Type B pancreatic cell (in vitro differentiated cells): ENCODE data around the gene ALMS1. TPM values are rescaled to one million over a fixed set of nuclear protein-coding genes. Genes with fewer than 3 reads are reported as not detected.
"Not testable (repeated sequence)": the region's sequence is repeated elsewhere in the genome, so short reads cannot be mapped to it uniquely, and the experiment has no call there.

ENCODE experiments used
- DNase-seq: peaks from one replicate; pipeline ENCODE4 v3.0.0; 2021; ENCODE audit warnings: mixed read lengths; ENCODE audit not compliant: unreplicated experiment; ENCODE audit errors: extremely low spot score
- H3K27ac Mint-ChIP-seq: 2 replicates; pipeline ENCODE4 v1.8.0; 2021; ENCODE audit warnings: mild to moderate bottlenecking, mixed read lengths
- H3K27me3 Mint-ChIP-seq: 2 replicates; pipeline ENCODE4 v1.8.0; 2021; ENCODE audit warnings: mixed read lengths
- H3K36me3 Mint-ChIP-seq: 2 replicates; pipeline ENCODE4 v1.8.0; 2021; ENCODE audit warnings: mixed read lengths
- H3K4me1 Mint-ChIP-seq: one replicate; pipeline ENCODE4 v1.8.0; 2021; ENCODE audit warnings: mixed read lengths; ENCODE audit not compliant: unreplicated experiment
- H3K4me3 Mint-ChIP-seq: 2 replicates; pipeline ENCODE4 v1.8.0; 2021; ENCODE audit warnings: mild to moderate bottlenecking, mixed read lengths
- H3K9me3 Mint-ChIP-seq: 2 replicates; pipeline ENCODE4 v1.8.0; 2021; ENCODE audit warnings: mixed read lengths
- CTCF ChIP-seq: fragments of 200-600 bp; sonication (generic); conservative IDR thresholded peaks from 2 replicates; pipeline ENCODE4 v1.5.0; 2021; ENCODE audit warnings: antibody characterized with exemption, mild to moderate bottlenecking
- total RNA-seq: library from RNA; stranded (reverse); gene quantifications from 2 replicates; pipeline ENCODE4 v1.2.1, GENCODE V29; 2021; ENCODE audit warnings: low replicate concordance

The ALMS1 gene
- total RNA-seq, 1 donor from 2014 or later = 30.4 TPM

- no peak for TF ChIP-seq CTCF
- Mint-ChIP-seq H3K4me1 (no peaks in the 10 kb centered on the region), H3K27ac (no peak overlapping the region), H3K4me3 (no peak overlapping the region), H3K27me3 (no peaks in the 10 kb centered on the region), H3K36me3 (peaks cover 28% of the 10 kb centered on the region), H3K9me3 (no peaks in the 10 kb centered on the region)
- DNase-seq = no peak
Observed at GRCh38 chr2:73451263-73451972, 65.8 kb downstream of the ALMS1 start.

GRCh38 chr2:73457982-73458381 is 72.3 kb downstream of the ALMS1 start:
- peaks cover 6% of the 10 kb centered on the region for H3K9me3 Mint-ChIP-seq
- TF ChIP-seq CTCF = no peak
- H3K27ac Mint-ChIP-seq = no peak overlapping the region
- H3K36me3 Mint-ChIP-seq = peaks cover 47% of the 10 kb centered on the region
- H3K27me3 Mint-ChIP-seq = no peaks in the 10 kb centered on the region
- H3K4me1 Mint-ChIP-seq = no peaks in the 10 kb centered on the region
- no peak for DNase-seq
- H3K4me3 Mint-ChIP-seq = no peak overlapping the region

- H3K9me3 Mint-ChIP-seq, H3K4me3 Mint-ChIP-seq, H3K27ac Mint-ChIP-seq, DNase-seq, H3K27me3 Mint-ChIP-seq, H3K4me1 Mint-ChIP-seq: not testable (repeated sequence)
- peaks cover 27% of the 10 kb centered on the region for H3K36me3 Mint-ChIP-seq
Observed at GRCh38 chr2:73462388-73462787, 76.8 kb downstream of the ALMS1 start.

- no peak overlapping the region for H3K4me3 Mint-ChIP-seq
- no peaks in the 10 kb centered on the region for H3K36me3 Mint-ChIP-seq
- no peak overlapping the region for H3K27ac Mint-ChIP-seq
- no peak for TF ChIP-seq CTCF
- no peaks in the 10 kb centered on the region for H3K27me3 Mint-ChIP-seq
- H3K9me3 Mint-ChIP-seq = no peaks in the 10 kb centered on the region
- DNase-seq = no peak
- no peaks in the 10 kb centered on the region for H3K4me1 Mint-ChIP-seq
Observed at GRCh38 chr2:73468376-73468775, 82.7 kb downstream of the ALMS1 start.

- DNase-seq, H3K4me1 Mint-ChIP-seq, H3K27ac Mint-ChIP-seq, H3K9me3 Mint-ChIP-seq, H3K36me3 Mint-ChIP-seq, H3K27me3 Mint-ChIP-seq, H3K4me3 Mint-ChIP-seq: not testable (repeated sequence)
Observed at GRCh38 chr2:73483874-73484273, 98.2 kb downstream of the ALMS1 start.

DNA sequence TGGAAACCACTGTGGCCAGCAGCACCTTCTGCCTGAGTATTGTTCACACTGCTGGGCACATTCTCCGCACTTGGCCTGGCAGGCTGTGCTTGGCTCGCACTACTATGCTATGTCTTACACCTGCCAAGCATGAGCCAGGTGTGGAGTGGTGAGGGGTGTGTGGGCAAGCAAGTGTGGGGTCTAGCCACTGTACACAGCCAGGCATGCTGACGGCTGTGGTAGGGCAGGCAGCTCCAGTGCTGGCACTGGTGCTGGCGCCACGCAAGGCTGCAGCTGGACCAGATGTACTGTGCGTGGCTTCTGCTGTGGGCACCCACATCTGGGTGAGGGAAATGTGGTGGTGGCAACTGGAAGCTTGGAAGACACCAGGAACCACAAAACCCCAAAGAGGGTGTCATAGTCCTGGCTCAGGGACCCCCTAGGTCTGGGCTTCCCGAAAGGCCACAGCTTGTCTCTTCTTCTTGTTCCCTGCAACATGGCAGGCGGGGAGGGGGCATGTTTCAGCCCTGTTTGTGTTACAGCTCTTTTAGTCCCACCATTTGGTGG is 101.5 kb downstream of the ALMS1 start:
- Mint-ChIP-seq H3K36me3 (peaks cover 26% of the 10 kb centered on the region), H3K27me3 (no peaks in the 10 kb centered on the region), H3K4me3 (no peak overlapping the region), H3K4me1 (no peaks in the 10 kb centered on the region), H3K9me3 (no peaks in the 10 kb centered on the region), H3K27ac (no peak overlapping the region)
- TF ChIP-seq CTCF = no peak
- no peak for DNase-seq
